ENCODE data around the gene CNTNAP4.

GRCh38 chr16:76574651-76575050, 297.4 kb downstream of the CNTNAP4 start:
- TF ChIP-seq CTCF (IDR thresholded peaks at IDR 0.05) (no peak), POLR2A (IDR thresholded peaks at IDR 0.05) (no peak)

Measured in body of pancreas (tissue), 4 donors.